ENCODE results near the gene PIGA.

Gene PIGA

GRCh38 chrX:15345976-15346375 is 10.7 kb upstream of the PIGA start:
- 94% methylated on average over 2 of the region's 3 CpGs for WGBS
- Histone ChIP-seq H3K9me3 (ENCODE audit: control insufficient read depth, low read length) (no peaks in the 10 kb centered on the region), H2BK5ac (ENCODE audit: low read depth, low read length, poor library complexity, severe bottlenecking) (no peak overlapping the region), H3K23ac (ENCODE audit: low read length in 2 of 2) (no peak overlapping the region), H2BK120ac (ENCODE audit: low read depth, low read length) (no peak overlapping the region), H3K4me1 (ENCODE audit: control insufficient read depth, insufficient read depth, low read depth, low read length) (no peaks in the 10 kb centered on the region), H3K9ac (ENCODE audit: low read length) (no peak overlapping the region), H4K8ac (ENCODE audit: low read length) (no peak overlapping the region), H3K18ac (ENCODE audit: low read depth in 1 of 2, low read length in 2 of 2) (no peak overlapping the region), H3K4ac (ENCODE audit: low read depth in 1 of 2, low read length in 2 of 2) (no peak overlapping the region), H3K27me3 (ENCODE audit: control insufficient read depth in 1 of 2, insufficient read depth in 1 of 2, low read length in 2 of 2) (peaks cover 0 to 16% of the 10 kb centered on the region in 2 experiments), H3K4me2 (ENCODE audit: low read length, poor library complexity, severe bottlenecking) (no peak overlapping the region), H3K14ac (ENCODE audit: low read length in 2 of 2) (no peak overlapping the region), H2BK12ac (ENCODE audit: low read length in 2 of 2) (no peak overlapping the region), H3K4me3 (ENCODE audit: insufficient read depth in 1 of 2, low read depth in 1 of 2, low read length in 2 of 2) (no peak overlapping the region), H3K36me3 (ENCODE audit: control insufficient read depth in 1 of 2, insufficient read depth in 2 of 2, low read depth in 1 of 2, low read length in 2 of 2) (no peaks in the 10 kb centered on the region), H4K91ac (ENCODE audit: low read length) (no peak overlapping the region), H2AK5ac (ENCODE audit: low read length, severe bottlenecking) (no peak overlapping the region), H2AFZ (ENCODE audit: low read depth, low read length) (no peak overlapping the region), H3K27ac (ENCODE audit: low read length, poor library complexity, severe bottlenecking) (no peak overlapping the region), H2BK15ac (ENCODE audit: low read depth, poor library complexity, severe bottlenecking) (no peak overlapping the region), H3K79me1 (replicated peaks; ENCODE audit: low read length, poor library complexity, severe bottlenecking) (no peaks in the 10 kb centered on the region)
- DNase-seq: no peak

- Histone ChIP-seq H3K14ac (ENCODE audit: low read length in 2 of 2) (no peak overlapping the region), H3K27ac (ENCODE audit: low read length, poor library complexity, severe bottlenecking) (no peak overlapping the region), H3K27me3 (ENCODE audit: control insufficient read depth in 1 of 2, insufficient read depth in 1 of 2, low read length in 2 of 2) (peaks cover 0 to 23% of the 10 kb centered on the region in 2 experiments), H2AFZ (ENCODE audit: low read depth, low read length) (no peak overlapping the region), H3K23ac (ENCODE audit: low read length in 2 of 2) (no peak overlapping the region), H4K8ac (ENCODE audit: low read length) (no peak overlapping the region), H2BK120ac (ENCODE audit: low read depth, low read length) (no peak overlapping the region), H3K4me2 (ENCODE audit: low read length, poor library complexity, severe bottlenecking) (no peak overlapping the region), H3K9me3 (ENCODE audit: control insufficient read depth, low read length) (no peaks in the 10 kb centered on the region), H3K36me3 (ENCODE audit: control insufficient read depth in 1 of 2, insufficient read depth in 2 of 2, low read depth in 1 of 2, low read length in 2 of 2) (no peaks in the 10 kb centered on the region), H3K4me1 (ENCODE audit: control insufficient read depth, insufficient read depth, low read depth, low read length) (no peaks in the 10 kb centered on the region), H4K91ac (ENCODE audit: low read length) (no peak overlapping the region), H2BK12ac (ENCODE audit: low read length in 2 of 2) (no peak overlapping the region), H3K79me1 (replicated peaks; ENCODE audit: low read length, poor library complexity, severe bottlenecking) (no peaks in the 10 kb centered on the region), H3K4ac (ENCODE audit: low read depth in 1 of 2, low read length in 2 of 2) (no peak overlapping the region), H3K9ac (ENCODE audit: low read length) (no peak overlapping the region), H3K4me3 (ENCODE audit: insufficient read depth in 1 of 2, low read depth in 1 of 2, low read length in 2 of 2) (no peak overlapping the region), H3K18ac (ENCODE audit: low read depth in 1 of 2, low read length in 2 of 2) (no peak overlapping the region), H2AK5ac (ENCODE audit: low read length, severe bottlenecking) (no peak overlapping the region), H2BK15ac (ENCODE audit: low read depth, poor library complexity, severe bottlenecking) (no peak overlapping the region), H2BK5ac (ENCODE audit: low read depth, low read length, poor library complexity, severe bottlenecking) (no peak overlapping the region)
- no peak for DNase-seq
These were observed 8.8 kb upstream of the PIGA start for GRCh38 chrX:15344106-15344505.

- Histone ChIP-seq H3K9me3 (ENCODE audit: control insufficient read depth, low read length) (no peaks in the 10 kb centered on the region), H3K4me3 (ENCODE audit: insufficient read depth in 1 of 2, low read depth in 1 of 2, low read length in 2 of 2) (no peak overlapping the region), H3K4me2 (ENCODE audit: low read length, poor library complexity, severe bottlenecking) (no peak overlapping the region), H3K18ac (ENCODE audit: low read depth in 1 of 2, low read length in 2 of 2) (no peak overlapping the region), H2AFZ (ENCODE audit: low read depth, low read length) (no peak overlapping the region), H4K91ac (ENCODE audit: low read length) (no peak overlapping the region), H3K27ac (ENCODE audit: low read length, poor library complexity, severe bottlenecking) (no peak overlapping the region), H3K23ac (ENCODE audit: low read length in 2 of 2) (no peak overlapping the region), H2BK15ac (ENCODE audit: low read depth, poor library complexity, severe bottlenecking) (no peak overlapping the region), H3K36me3 (ENCODE audit: control insufficient read depth in 1 of 2, insufficient read depth in 2 of 2, low read depth in 1 of 2, low read length in 2 of 2) (no peaks in the 10 kb centered on the region), H3K4ac (ENCODE audit: low read depth in 1 of 2, low read length in 2 of 2) (no peak overlapping the region), H4K8ac (ENCODE audit: low read length) (no peak overlapping the region), H2BK5ac (ENCODE audit: low read depth, low read length, poor library complexity, severe bottlenecking) (no peak overlapping the region), H3K79me1 (replicated peaks; ENCODE audit: low read length, poor library complexity, severe bottlenecking) (no peaks in the 10 kb centered on the region), H3K27me3 (ENCODE audit: control insufficient read depth in 1 of 2, insufficient read depth in 1 of 2, low read length in 2 of 2) (peaks cover 0 to 24% of the 10 kb centered on the region in 2 experiments), H2BK12ac (ENCODE audit: low read length in 2 of 2) (no peak overlapping the region), H2AK5ac (ENCODE audit: low read length, severe bottlenecking) (no peak overlapping the region), H3K9ac (ENCODE audit: low read length) (no peak overlapping the region), H3K14ac (ENCODE audit: low read length in 2 of 2) (no peak overlapping the region), H3K4me1 (ENCODE audit: control insufficient read depth, insufficient read depth, low read depth, low read length) (no peaks in the 10 kb centered on the region), H2BK120ac (ENCODE audit: low read depth, low read length) (no peak overlapping the region)
- WGBS: 77% methylated on average over 2 of the region's 5 CpGs
- peak; percentile 56 for DNase-seq
These were observed 7.8 kb upstream of the PIGA start for GRCh38 chrX:15343075-15343476.

- no peak overlapping the region for H2AK5ac ChIP-seq (ENCODE audit: low read length, severe bottlenecking)
- no peak overlapping the region for H3K4ac ChIP-seq (ENCODE audit: low read depth in 1 of 2, low read length in 2 of 2)
- no peak overlapping the region for H2BK5ac ChIP-seq (ENCODE audit: low read depth, low read length, poor library complexity, severe bottlenecking)
- H2AFZ ChIP-seq (ENCODE audit: low read depth, low read length): no peak overlapping the region
- H2BK15ac ChIP-seq (ENCODE audit: low read depth, poor library complexity, severe bottlenecking): no peak overlapping the region
- 100% methylated on average over 2 of the region's 2 CpGs for WGBS
- H2BK12ac ChIP-seq (ENCODE audit: low read length in 2 of 2): no peak overlapping the region
- DNase-seq: no peak
- no peak overlapping the region for H2BK120ac ChIP-seq (ENCODE audit: low read depth, low read length)
- no peaks in the 10 kb centered on the region for H3K79me1 ChIP-seq (replicated peaks; ENCODE audit: low read length, poor library complexity, severe bottlenecking)
- H4K91ac ChIP-seq (ENCODE audit: low read length): no peak overlapping the region
- no peak overlapping the region for H3K27ac ChIP-seq (ENCODE audit: low read length, poor library complexity, severe bottlenecking)
- no peaks in the 10 kb centered on the region for H3K4me1 ChIP-seq (ENCODE audit: control insufficient read depth, insufficient read depth, low read depth, low read length)
- no peaks in the 10 kb centered on the region for H3K36me3 ChIP-seq (ENCODE audit: control insufficient read depth in 1 of 2, insufficient read depth in 2 of 2, low read depth in 1 of 2, low read length in 2 of 2)
- no peak overlapping the region for H3K14ac ChIP-seq (ENCODE audit: low read length in 2 of 2)
- H3K4me3 ChIP-seq (ENCODE audit: insufficient read depth in 1 of 2, low read depth in 1 of 2, low read length in 2 of 2): no peak overlapping the region
- peaks cover 0 to 23% of the 10 kb centered on the region in 2 experiments for H3K27me3 ChIP-seq (ENCODE audit: control insufficient read depth in 1 of 2, insufficient read depth in 1 of 2, low read length in 2 of 2)
- no peak overlapping the region for H4K8ac ChIP-seq (ENCODE audit: low read length)
- no peak overlapping the region for H3K4me2 ChIP-seq (ENCODE audit: low read length, poor library complexity, severe bottlenecking)
- no peak overlapping the region for H3K23ac ChIP-seq (ENCODE audit: low read length in 2 of 2)
- H3K9ac ChIP-seq (ENCODE audit: low read length): no peak overlapping the region
- H3K18ac ChIP-seq (ENCODE audit: low read depth in 1 of 2, low read length in 2 of 2): no peak overlapping the region
- H3K9me3 ChIP-seq (ENCODE audit: control insufficient read depth, low read length): no peaks in the 10 kb centered on the region
These were observed 5.5 kb upstream of the PIGA start for GRCh38 chrX:15340867-15341266.

Data from mesenchymal stem cell (in vitro differentiated cells and primary cell).